ENCODE measurements around the gene ZNF385B.

The ZNF385B gene

GRCh38 chr2:179745635-179746256, 115.7 kb downstream of the ZNF385B start:
- no peak for DNase-seq (ENCODE audit: low read depth in 2 of 2)

GRCh38 chr2:179744401-179744800, 117.0 kb downstream of the ZNF385B start:
- DNase-seq (ENCODE audit: low read depth in 2 of 2) = no peak

- no peak for DNase-seq (ENCODE audit: low read depth in 2 of 2)
Measured at GRCh38 chr2:179741317-179741716, 120.1 kb downstream of the ZNF385B start.

GRCh38 chr2:179729966-179730365, 131.4 kb downstream of the ZNF385B start:
- no peak for DNase-seq (ENCODE audit: low read depth in 2 of 2)

GRCh38 chr2:179726461-179727180, 134.8 kb downstream of the ZNF385B start:
- no peak for DNase-seq (ENCODE audit: low read depth in 2 of 2)

- DNase-seq (ENCODE audit: low read depth in 2 of 2) = no peak
Measured at GRCh38 chr2:179724403-179724802, 137.0 kb downstream of the ZNF385B start.

- no peak for DNase-seq (ENCODE audit: low read depth in 2 of 2)
Measured at GRCh38 chr2:179720173-179720772, 141.1 kb downstream of the ZNF385B start.

- DNase-seq (ENCODE audit: low read depth in 2 of 2) = no peak
Measured at GRCh38 chr2:179715871-179716270, 145.5 kb downstream of the ZNF385B start.

- DNase-seq (ENCODE audit: low read depth in 2 of 2) = no peak
Measured at GRCh38 chr2:179715196-179715595, 146.2 kb downstream of the ZNF385B start.

- no peak for DNase-seq (ENCODE audit: low read depth in 2 of 2)
Measured at GRCh38 chr2:179712825-179713224, 148.6 kb downstream of the ZNF385B start.

- no peak for DNase-seq (ENCODE audit: low read depth in 2 of 2)
Measured at GRCh38 chr2:179711375-179711774, 150.0 kb downstream of the ZNF385B start.

GRCh38 chr2:179703702-179704101, 157.7 kb downstream of the ZNF385B start:
- DNase-seq (ENCODE audit: low read depth in 2 of 2) = no peak

- no peak for DNase-seq (ENCODE audit: low read depth in 2 of 2)
Measured at GRCh38 chr2:179702912-179703311, 158.5 kb downstream of the ZNF385B start.

GRCh38 chr2:179701524-179702110, 159.8 kb downstream of the ZNF385B start:
- no peak for DNase-seq (ENCODE audit: low read depth in 2 of 2)

GRCh38 chr2:179695486-179695885, 165.9 kb downstream of the ZNF385B start:
- no peak for DNase-seq (ENCODE audit: low read depth in 2 of 2)

- no peak for DNase-seq (ENCODE audit: low read depth in 2 of 2)
Measured at GRCh38 chr2:179694963-179695362, 166.4 kb downstream of the ZNF385B start.

- DNase-seq (ENCODE audit: low read depth in 2 of 2) = no peak
Measured at GRCh38 chr2:179692610-179693009, 168.8 kb downstream of the ZNF385B start.

GRCh38 chr2:179692043-179692442, 169.4 kb downstream of the ZNF385B start:
- no peak for DNase-seq (ENCODE audit: low read depth in 2 of 2)

- no peak for DNase-seq (ENCODE audit: low read depth in 2 of 2)
Measured at GRCh38 chr2:179691235-179691634, 170.2 kb downstream of the ZNF385B start.

- DNase-seq (ENCODE audit: low read depth in 2 of 2) = peak; percentile 28 to 40
Measured at GRCh38 chr2:179686718-179687342, 174.6 kb downstream of the ZNF385B start.

GRCh38 chr2:179686069-179686468, 175.3 kb downstream of the ZNF385B start:
- DNase-seq (ENCODE audit: low read depth in 2 of 2) = no peak

GRCh38 chr2:179685146-179685545, 176.3 kb downstream of the ZNF385B start:
- no peak for DNase-seq (ENCODE audit: low read depth in 2 of 2)
